Lower leg skin (tissue), 3 donors: ENCODE measurements around the gene ALG1L2.
"Not testable (repeated sequence)": the region's sequence is repeated elsewhere in the genome, so short reads cannot be mapped to it uniquely, and the experiment has no call there.

Experiments
- CTCF ChIP-seq, 3 donors: fragments of 450-650 bp; IDR thresholded peaks; one replicate each; pipeline ENCODE4 v1.5.1; 2016; ENCODE audit warnings: antibody characterized with exemption in 3 of 3, mild to moderate bottlenecking in 3 of 3, moderate library complexity in 2 of 3
- POLR2A ChIP-seq, 2 donors: fragments of 450-650 bp; IDR thresholded peaks; one replicate each; pipeline ENCODE4 v1.6.1; 2016 to 2017; ENCODE audit warnings: antibody characterized with exemption in 2 of 2, mild to moderate bottlenecking in 1 of 2, moderate library complexity in 1 of 2

GRCh38 chr3:130125406-130125805 is 43.8 kb downstream of the ALG1L2 start:
- not testable (repeated sequence) for TF ChIP-seq POLR2A, CTCF (IDR thresholded peaks at IDR 0.05)
